GM18507 (cell line): ENCODE results near the gene CPVL.

Source experiments
- DNase-seq: peaks from one replicate; pipeline ENCODE4 v3.0.0; 2011; ENCODE audit warnings: low read depth; ENCODE audit not compliant: insufficient read length; ENCODE audit errors: extremely low spot score
- FAIRE-seq: peaks from 2 replicates; lab custom pipeline; 2011; peaks lifted over from hg19 to GRCh38; lab: Jason Lieb, UNC

The CPVL gene

GRCh38 chr7:28957751-28958234 is 188.5 kb downstream of the CPVL start:
- no peak for DNase-seq
- no peak for FAIRE-seq

GRCh38 chr7:28957064-28957750 is 189.1 kb downstream of the CPVL start:
- FAIRE-seq: no peak
- DNase-seq: no peak

GRCh38 chr7:28956608-28957063 is 189.7 kb downstream of the CPVL start:
- no peak for DNase-seq

GRCh38 chr7:28955718-28956607 is 190.4 kb downstream of the CPVL start:
- no peak for FAIRE-seq
- DNase-seq: no peak

More at GRCh38 chr7:28956608-28957063, 189.7 kb downstream of the CPVL start:
- FAIRE-seq: no peak

- no peak for FAIRE-seq
- no peak for DNase-seq
These were observed 191.0 kb downstream of the CPVL start for GRCh38 chr7:28955356-28955717.

GRCh38 chr7:28954946-28955345 is 191.4 kb downstream of the CPVL start:
- DNase-seq: no peak
- FAIRE-seq: no peak

DNA sequence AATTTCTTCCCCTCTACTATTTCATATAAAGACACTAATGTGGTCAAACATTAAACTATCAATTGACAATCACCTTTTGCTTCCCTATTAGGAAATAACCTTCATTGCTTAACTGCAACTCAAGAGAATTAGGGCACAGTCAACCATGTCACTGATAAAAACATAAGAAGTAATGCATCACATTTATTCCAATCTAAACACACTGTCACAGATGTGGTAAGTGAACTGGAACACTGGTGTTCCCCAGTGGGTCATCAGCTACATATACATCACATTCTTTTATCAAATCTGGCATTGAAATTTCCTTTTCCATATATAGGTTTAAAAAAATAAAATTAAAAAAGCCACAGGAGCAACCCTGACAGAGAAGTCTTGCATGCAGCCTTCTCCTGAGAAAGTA is 191.9 kb downstream of the CPVL start:
- DNase-seq (no peak), FAIRE-seq (no peak)

DNA sequence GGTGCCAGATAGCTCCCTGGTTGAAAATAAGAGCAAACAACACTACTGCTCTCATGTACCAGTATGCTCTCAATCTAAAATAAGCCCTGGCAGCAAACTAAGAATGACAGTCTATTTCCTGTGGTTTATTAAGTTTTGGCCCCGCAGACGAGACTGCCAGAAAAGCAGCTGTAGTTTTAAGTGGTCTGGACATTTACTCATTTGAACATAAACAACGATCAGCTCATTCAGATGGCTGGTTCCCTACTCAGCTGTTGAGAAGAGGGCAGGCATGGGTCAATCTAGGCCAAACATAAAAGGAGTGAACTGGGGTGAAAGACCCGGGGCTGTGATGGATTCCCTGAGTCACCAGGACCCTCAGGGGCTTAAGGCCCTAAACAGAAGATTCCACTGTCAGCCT is 192.7 kb downstream of the CPVL start:
- DNase-seq (no peak), FAIRE-seq (no peak)
